Stimulated activated naive CD4-positive, alpha-beta T cell (primary cell): ENCODE data around the gene TMEM82.
"Not testable (repeated sequence)": the region's sequence is repeated elsewhere in the genome, so short reads cannot be mapped to it uniquely, and the experiment has no call there.

Experiments
- DNase-seq, 6 experiments: peaks; one replicate each; lab custom pipeline; 2025; lab: John Stamatoyannopoulos, UW

TMEM82 gene

DNA sequence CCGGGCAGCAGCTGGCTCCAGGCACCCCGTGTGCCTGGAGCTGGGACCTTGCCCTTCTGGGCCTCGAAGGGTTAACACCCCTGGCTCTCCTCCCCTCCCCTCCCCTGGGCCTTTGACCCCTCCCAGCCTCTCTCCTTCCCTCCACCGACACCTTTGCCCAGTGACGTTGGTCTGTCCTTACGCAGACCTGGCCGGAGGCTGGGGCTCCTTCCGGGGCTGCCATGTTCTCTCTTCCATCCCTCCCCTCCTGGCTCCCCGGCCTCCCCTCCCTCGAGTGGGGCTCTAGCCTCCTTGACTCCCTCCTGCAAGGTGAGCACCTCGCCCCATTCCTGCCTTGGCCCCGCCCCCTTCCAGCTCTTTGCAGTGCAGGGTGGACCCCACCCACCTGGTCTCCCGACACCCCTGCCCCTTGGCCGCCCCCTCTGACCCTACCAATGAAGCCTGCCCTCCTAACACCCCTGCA lies at the start of gene TMEM82:
Gene TMEM82 (plus strand): TSS at position 161 of the 463 bp plus-strand sequence. CDS start 61 bp downstream, at position 222.
- DNase-seq: no peak

DNA sequence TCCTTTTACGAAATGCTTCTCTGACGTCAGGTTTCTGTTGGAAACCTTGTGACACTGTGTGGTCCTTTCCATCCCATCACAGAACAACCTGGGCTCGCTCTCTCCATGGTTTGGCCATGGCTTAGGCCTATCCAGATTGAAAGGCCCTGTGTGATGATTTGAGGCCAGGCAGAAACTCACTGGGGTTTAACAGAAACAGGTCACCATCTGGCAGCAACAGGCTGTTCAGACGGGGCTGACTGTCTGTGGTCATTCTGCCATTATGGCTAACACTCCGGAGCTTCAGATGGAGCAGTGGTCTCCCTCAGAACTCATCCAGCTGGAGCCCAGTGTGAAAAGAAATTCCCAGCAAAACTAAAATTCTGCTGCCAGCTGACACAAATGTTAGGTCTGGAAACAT lies 48.9 kb upstream of the TMEM82 start:
- DNase-seq: no peak

DNA sequence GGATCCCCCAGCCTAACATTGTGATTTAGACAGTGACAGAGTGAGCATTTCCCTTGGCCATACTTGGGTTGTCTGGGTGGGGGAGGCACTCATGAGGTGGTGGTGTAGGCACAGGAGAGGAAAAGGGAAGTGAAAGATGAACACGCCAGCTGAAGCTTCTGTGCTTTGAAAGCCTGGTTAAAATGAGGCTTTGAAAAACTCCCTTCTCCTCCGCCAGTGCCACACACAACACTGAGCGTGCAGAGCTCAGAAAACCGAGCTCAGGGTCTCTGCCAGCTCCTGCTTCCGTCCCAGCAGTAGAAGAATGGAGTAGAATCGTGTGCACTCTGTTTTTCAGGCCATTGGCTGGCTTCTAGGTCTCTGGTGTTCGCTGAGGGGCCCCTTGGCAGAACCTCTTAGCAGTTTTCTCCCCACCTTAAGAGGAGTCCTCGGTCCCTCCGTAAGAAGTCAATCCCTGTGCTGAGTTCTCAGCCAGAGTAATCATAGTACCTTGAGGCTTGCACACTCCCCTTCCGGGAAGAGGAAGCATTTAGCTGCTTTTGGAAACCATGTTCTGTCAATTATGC lies 45.3 kb upstream of the TMEM82 start:
- peak; percentile 14 to 76 (median 37) for DNase-seq

- DNase-seq: no peak
Observed at GRCh38 chr1:15698201-15698600, 44.1 kb upstream of the TMEM82 start.

DNA sequence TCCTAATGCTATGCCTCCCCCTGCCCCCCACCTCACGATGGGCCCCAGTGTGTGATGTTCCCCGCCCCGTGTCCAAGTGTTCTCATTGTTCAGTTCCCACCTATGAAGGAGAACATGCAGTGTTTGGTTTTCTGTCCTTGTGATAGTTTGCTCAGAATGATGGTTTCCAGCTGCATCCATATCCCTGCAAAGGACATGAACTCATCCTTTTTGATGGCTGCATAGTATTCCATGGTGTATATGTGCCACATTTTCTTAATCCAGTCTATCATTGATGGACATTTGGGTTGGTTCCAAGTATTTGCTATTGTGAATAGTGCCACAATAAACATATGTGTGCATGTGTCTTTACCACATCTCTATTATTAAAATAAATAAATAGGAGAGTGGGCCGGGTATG lies 43.0 kb upstream of the TMEM82 start:
- not testable (repeated sequence) for DNase-seq

DNA sequence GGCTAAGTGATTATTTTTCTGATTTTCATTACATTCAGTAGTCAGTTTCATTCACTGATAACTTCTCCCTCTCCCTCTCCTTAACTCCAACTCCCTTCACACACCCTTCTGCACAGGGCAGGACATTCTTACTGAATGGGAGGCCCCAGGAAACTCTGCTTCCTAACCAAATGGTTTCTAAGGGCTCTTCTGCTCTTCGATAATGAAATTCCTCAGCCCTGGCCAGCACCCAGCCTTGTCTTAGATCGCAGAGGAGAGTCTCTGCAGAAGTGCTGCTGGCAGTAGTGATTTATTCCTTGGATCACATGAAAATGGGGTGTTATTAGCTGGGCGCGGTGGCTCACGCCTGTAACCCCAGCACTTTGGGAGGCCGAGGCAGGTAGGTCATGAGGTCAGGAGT lies 41.8 kb upstream of the TMEM82 start:
- DNase-seq: no peak

DNA sequence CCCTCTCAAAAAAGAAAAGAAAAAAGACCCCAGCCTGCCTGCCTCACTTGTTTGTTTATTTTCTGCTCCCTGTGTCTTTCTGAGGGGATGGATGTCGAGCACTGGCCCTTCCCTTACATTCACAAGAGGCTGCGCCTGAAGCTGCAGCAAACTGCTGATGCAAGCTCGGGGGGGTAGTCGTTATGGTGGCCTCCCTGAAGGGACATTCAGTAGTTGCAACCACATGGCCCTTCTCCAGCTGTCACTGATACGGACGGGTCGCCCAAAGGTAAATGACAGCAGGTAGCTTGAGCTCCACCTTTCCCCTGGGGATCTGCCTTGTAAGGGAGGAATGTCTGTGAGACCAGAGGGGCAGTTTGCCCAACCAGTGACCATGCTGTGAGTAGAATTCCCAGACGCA lies 40.5 kb upstream of the TMEM82 start:
- no peak for DNase-seq

GRCh38 chr1:15702722-15703550 lies 39.4 kb upstream of the TMEM82 start:
- DNase-seq: no peak

- no peak for DNase-seq
Observed at GRCh38 chr1:15703562-15703961, 38.7 kb upstream of the TMEM82 start.

GRCh38 chr1:15704526-15705183 lies 37.6 kb upstream of the TMEM82 start:
- no peak for DNase-seq

DNA sequence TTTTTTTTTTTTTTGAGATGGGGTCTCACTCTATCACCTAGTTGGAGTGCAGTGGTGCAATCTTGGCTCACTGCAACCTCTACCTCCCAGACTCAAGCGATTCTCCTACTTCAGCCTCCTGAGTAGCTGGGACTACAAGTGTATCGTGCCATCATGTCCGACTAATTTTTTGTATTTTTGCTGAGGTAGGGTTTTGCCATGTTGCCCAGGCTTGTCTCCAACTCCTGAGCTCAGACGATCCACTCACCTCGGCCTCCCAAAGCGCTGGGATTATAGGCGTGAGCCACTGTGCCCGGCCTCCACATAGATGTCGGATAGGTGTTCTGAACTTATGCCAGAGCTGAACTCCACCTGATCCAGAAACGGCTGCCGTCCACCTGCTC lies 37.1 kb upstream of the TMEM82 start:
- DNase-seq: no peak

GRCh38 chr1:15706751-15707150 lies 35.5 kb upstream of the TMEM82 start:
- DNase-seq: no peak

- no peak for DNase-seq
Observed at GRCh38 chr1:15707239-15707925, 34.9 kb upstream of the TMEM82 start.

DNA sequence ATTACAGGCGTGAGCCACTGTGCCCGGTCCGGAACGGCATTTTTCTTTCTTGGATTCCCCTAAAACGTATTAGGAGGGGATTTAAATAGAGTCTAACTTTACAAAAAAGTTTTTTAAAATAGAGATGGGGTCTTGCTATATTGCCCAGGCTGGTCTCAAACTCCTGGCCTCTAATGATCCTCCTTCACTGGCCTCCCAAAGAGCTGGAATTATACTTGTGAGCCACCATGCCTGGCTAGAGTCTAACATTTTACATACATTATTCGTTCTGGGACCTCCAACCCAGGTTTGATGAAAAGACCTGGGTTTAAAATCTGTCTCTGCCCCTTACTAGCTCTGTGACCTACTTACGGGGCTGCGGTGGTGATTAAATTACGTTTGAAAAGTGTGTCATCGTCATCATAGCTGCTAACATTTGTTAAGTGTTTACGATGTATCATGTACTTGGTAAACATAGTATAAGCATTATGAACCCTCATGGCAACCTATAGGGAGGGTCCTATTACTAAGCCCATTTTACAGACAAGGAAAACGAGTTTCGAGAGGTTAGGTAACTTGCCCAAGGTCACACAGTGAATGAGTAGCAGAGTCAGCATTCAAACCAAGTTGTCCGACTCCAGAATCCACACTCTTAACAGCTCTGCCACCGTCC lies 33.7 kb upstream of the TMEM82 start:
- no peak for DNase-seq

- DNase-seq: no peak
Observed at GRCh38 chr1:15709226-15709625, 33.1 kb upstream of the TMEM82 start.

DNA sequence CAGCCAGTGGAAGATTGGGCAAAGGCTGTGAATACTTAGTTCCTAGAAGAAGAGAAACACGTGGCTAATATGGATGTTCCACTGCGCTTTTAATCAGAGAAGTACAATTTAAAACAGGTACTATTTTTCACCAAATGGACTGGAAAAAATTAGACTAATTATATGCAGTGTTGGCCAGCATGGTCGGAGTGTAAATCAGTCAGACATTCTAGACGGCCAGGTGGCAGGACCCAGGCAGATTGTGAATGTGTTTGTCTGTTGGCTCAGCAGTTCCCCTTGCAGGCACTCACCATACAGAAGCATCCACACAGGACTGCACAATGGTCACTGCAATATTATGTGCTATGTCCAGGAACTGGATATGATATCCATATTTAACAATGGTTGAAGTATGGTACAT lies 30.1 kb upstream of the TMEM82 start:
- no peak for DNase-seq

GRCh38 chr1:15714406-15715136 lies 27.7 kb upstream of the TMEM82 start:
- no peak for DNase-seq

GRCh38 chr1:15717418-15718125 lies 24.7 kb upstream of the TMEM82 start:
- no peak for DNase-seq

DNA sequence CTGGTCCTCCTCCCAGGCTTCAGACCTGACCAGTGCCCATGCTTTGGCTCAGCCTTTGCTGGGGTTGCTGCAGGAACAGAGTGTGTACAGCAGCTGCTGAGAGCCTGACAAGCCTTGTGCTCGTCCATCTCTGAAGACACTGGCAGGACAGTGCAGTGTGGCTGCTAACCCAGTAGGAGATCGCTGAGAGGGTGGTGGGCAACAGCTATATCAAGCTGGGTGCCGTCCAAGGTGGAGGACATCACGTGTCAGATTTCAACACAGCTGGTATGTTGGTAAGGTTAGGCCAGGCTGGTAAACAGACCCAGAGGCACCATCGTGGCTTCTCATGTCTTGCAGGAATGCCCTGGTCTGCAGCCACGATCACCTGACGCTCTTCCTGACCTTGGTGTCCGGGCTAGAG lies 24.1 kb upstream of the TMEM82 start:
- DNase-seq: no peak

DNA sequence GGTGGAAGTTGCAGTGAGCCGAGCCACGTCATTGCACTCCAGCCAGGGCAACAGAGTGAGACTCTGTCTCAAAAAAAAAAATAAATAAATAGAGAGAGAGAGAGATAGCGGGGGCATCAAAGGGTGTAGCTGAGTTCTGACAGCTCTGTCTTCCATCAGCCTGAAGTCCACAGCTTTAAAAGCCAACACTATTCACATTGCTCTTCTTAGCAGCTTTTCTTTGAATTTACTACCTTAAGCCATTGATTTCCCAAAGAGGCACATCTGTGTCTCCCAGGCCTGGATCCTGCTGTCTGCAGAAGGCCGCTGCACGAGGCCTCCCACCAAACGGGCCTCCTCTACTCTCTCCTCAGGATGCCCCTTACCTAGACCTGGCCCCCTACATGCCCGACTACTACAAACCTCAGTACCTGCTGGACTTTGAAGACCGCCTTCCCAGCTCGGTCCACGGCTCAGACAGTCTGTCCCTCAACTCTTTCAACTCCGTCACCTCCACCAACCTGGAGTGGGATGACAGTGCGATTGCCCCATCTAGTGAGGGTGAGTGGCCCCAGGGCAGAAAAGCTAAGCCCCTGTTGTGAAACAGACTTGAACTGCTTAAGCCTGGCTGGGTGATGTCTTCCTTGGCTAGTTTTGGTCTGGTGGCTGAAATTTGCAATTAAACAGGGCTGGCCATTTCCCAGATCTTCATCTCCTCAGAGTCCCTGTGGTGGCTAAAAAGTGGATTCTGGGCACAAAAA lies 22.7 kb upstream of the TMEM82 start:
- no peak for DNase-seq
